GM19395 (cell line): ENCODE measurements around the gene HSPB7.
"Not testable (repeated sequence)": the region's sequence is repeated elsewhere in the genome, so short reads cannot be mapped to it uniquely, and the experiment has no call there.

Source experiments
- ATAC-seq: cut with Tn5 transposase; IDR thresholded peaks from one replicate; pipeline ENCODE4 v1.9.1; 2021; ENCODE audit warnings: mild to moderate bottlenecking, moderate library complexity; ENCODE audit not compliant: unreplicated experiment

Gene HSPB7

DNA sequence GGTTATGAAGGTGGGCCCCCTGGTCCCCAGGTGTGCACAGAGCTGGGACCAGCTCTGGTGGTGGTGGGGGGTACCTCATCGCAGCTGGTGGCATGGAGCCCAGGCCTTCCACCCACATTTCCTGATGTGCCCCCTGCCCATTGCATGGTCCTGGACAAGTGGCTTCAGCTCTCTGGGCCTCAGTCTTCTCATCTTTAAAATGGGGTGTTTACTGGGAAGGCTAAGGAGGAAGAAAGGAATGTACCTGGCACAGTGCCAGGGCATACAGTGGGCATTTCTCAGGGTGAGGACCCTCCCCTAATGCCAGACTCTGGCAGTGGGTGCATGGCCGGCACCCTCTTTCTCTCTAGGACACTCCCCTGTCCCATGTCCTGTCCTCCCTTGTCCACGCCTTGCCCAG is 33.2 kb upstream of the HSPB7 start:
- no peak for ATAC-seq

DNA sequence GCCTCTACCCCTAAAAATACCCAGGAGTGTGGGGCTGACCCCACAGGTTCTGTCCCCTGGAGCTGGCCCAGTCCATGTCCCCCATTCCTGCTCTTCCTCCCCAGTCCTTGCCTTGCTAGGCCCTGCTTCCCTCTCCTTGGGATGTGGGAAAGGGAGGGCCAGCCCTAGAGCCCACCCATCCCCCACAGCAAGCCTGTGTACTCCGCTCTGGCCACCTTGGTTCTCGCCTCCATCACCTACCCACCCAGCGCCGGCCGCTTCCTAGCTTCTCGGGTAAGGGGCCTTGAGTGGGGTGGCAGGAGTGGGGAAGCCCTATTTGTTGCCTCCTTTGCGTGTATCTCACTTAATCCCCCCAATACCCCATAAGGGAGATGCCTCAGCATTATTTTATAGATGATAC is 32.5 kb upstream of the HSPB7 start:
- ATAC-seq = no peak

DNA sequence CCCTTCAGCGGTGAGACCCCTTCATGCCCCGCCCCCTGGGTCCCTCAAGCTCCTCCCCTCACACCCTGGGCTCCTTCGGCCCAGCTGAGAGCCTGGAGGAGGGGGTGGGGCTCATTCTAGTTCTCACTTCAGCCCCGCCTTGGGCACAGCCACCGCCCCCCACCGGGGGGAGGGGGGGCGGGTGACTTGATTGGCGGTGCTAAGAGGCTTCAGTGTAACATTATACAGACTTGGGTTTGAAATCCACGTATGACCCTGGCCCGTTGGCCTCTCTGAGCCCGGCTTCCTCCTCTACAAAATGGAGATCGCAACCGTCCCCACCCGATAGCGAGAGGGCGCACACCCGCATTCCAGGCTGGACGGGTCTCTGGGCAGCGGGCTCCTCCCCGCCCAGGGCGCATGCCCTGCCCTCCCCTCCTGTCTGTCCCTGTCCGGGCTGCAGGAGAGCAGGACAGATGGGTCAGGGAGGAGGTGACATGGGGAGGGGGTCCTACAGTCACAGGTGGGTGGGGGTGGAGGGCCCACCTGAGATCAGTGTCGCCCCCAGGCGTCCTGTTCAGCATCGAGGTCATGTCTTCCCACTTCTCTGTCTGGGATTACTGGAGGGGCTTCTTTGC is 30.8 kb upstream of the HSPB7 start:
- ATAC-seq = no peak

DNA sequence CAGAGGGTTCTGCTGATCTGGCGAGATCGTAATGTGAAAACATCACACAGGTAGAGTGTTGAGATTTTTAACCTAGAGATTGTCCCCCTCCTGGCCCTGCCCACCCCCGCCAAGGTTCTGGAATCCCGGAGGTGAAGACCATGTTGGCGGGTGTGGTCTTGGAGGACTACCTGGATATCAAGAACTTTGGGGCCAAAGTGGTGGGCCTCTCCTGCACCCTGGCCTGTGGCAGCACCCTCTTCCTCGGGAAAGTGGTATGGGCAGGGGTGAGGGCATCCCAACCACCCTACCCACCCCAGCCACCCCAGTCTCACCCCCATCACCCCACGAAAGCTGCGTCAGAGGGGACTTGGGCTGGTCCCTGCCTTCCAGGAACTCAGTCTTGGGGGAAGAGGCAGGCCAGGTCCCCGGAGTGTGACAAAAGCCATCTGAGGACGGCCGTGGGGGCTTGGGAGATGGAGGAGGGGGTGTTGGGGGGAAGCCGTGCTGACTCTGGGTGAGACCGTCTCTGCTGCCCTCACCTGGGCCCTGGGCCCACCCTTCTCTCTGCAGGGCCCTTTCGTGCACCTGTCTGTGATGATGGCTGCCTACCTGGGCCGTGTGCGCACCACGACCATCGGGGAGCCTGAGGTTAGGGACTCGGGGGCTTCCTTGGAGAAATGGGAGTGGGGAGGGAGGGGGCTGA is 30.1 kb upstream of the HSPB7 start:
- ATAC-seq = no peak

DNA sequence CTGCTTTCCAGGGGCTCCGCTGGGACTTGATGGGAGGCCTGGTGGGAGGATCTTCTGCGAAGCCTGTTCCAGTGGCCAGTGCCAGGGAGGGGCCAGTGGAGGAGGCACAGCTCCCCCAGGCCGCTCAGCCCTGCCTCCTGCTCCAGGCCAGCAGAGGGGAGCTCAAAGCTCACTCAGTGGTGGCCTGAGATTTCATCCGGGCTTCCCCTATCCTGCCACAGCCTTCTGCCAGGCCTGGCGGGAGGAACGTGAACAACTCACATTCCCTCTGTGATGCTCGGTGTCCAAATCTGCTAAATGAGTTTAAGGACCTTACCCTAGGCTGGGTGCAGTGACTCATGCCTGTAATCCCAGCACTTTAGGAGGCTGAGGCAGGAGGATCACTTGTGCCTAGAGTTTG is 29.0 kb upstream of the HSPB7 start:
- no peak for ATAC-seq

DNA sequence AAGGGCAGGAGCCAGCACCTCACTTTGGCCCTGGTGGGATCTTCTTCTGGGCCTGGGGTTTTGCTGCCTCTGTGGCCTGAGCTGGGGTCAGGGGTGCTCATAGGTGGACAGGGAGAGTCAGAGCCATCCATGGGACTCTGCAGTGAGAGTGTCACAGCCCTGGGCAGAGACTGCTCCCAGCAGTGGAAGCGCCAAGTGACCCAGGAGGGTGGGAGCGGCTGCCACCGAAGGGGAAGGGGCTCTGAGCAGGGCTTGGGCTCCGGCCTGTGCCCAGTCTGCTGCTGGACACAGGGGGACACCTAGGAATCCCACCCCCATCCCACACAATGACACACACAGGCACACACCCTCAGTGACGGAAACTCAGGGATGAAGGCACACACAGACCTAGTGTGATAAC is 26.1 kb upstream of the HSPB7 start:
- no peak for ATAC-seq

DNA sequence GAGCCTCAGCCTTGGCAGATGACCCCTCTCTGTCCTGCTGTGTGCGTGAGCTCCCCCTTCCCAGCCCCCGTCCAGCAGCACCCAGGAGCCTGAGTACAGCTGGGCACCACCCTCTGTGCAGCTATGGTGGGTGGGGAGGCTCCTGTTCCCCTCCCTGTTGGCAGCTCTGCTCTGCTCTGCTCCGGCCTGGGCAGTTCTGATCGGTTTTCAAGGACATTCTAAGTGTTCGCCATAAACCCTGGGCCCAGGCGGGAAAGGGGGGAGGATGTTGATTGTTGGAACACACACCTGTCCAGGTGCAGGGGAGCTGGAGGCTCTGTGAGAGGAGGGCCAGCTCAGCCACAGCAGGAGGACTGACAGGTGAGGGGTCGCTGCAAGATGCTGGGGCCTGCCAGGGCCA is 25.7 kb upstream of the HSPB7 start, which contains the start of gene CLCNKB:
TSS of gene CLCNKB (plus strand) at position 262 of the 400 bp plus-strand sequence. CDS start 711 bp downstream, outside the sequence.
- no peak for ATAC-seq

DNA sequence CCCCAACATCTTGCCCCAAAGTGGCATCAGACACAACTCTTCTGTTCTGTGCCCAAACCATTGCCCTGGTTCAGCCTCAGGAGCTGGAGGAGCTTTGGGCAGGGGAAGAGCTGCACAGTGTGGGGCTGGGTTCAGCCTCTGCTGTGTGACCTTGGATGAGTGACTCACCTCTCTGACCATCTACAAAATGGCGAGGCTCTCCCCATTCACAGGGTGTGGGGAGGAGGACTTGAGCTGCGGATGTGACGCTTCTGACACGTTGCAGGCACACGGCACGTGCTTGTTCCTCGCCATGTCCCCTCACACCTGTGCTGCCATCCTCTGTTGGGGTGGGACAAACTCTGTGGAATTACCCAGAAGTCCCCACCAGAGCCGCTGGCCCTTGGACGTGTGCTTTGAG is 24.8 kb upstream of the HSPB7 start:
- not testable (repeated sequence) for ATAC-seq

DNA sequence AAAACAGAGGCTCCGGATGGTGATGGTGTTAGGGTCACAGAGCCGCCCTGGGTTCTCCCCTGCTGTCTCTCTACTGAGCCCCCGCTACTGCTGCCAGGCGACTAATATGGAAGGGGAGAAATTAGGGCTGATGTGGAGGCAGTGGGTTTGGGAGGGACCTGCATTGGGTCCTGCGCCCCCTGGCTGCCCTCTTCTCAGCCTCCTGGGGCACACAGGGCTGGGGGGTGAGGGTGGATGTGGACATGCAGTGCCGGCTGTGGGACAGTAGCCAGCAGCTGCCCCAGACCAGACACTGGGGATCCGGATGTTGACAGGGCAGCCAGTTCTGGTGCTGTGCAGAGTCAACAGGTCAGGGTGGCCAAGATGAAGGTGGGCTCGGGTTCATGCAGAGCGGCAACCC is 24.3 kb upstream of the HSPB7 start:
- ATAC-seq = no peak

DNA sequence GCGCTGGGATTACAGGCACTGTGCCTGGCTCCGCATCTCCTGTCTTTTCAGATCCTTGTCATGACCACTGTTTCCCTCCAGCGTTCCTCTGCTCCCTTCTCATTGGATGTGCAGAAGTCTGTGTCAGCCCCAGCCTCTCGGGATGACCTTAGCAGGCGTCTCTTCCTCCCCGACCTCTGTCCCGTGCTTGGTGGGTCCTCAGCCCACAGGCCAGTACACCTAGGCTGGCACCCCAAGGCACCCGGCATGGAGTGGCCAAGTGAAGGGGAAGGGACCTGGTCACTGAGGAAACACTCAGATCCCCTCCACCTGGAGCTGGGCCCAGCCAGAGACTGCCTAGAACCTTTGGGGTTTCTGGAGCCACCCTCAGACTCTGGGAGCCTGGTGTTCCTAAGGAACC is 23.4 kb upstream of the HSPB7 start:
- ATAC-seq = no peak

DNA sequence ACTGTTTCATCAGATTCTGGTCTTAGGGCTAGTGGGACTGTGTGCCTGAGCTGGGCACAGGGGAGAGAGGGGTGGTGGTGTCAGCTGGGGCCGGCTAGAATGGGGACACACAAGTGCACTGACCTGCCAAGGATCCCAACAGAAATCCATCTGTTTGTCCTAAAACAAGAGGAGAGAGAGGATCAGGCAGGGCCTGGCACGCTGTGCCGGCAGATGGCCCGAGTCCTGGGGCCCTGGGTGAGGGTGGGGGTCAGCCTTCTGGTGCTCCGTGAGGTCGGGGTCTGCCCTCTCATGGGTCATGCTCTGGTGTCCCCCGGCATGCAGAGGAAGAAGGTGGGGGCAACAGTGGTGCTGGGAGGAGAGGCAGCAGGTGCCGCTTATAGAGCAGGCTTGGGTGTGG is 22.0 kb upstream of the HSPB7 start:
- not testable (repeated sequence) for ATAC-seq

DNA sequence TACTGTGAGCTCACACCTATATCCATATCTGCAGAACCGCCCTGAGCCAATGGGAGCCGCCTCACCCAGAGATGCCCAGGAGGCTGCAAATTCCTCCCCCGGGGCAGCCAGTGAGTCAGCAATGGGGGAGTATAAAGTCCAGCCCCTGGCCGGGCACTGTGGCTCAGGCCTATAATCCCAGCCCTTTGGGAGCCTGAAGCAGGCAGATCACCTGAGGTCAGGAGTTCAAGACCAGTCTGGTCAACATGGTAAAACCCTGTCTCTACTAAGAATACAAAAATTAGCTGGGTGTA is 20.7 kb upstream of the HSPB7 start:
- ATAC-seq = no peak

DNA sequence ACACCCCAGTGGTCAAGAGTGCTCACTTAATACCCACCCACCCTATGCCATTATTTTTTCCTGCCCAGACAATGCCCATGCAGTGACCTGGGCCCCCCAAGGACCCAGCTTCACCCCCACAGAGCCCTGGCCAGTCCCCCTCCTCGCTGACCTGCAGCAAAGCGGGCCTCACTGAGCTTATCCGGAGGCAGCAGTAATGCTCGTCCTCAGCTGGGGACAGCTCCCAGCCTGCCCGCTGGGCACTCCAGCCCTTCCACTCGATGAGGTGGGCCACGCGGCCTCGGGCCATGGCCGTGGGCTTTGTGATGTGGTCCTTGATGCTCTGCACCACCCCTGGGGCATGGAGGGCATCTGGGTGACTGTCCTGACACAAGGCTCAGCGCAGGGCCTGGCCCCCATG is 18.6 kb upstream of the HSPB7 start:
- not testable (repeated sequence) for ATAC-seq

DNA sequence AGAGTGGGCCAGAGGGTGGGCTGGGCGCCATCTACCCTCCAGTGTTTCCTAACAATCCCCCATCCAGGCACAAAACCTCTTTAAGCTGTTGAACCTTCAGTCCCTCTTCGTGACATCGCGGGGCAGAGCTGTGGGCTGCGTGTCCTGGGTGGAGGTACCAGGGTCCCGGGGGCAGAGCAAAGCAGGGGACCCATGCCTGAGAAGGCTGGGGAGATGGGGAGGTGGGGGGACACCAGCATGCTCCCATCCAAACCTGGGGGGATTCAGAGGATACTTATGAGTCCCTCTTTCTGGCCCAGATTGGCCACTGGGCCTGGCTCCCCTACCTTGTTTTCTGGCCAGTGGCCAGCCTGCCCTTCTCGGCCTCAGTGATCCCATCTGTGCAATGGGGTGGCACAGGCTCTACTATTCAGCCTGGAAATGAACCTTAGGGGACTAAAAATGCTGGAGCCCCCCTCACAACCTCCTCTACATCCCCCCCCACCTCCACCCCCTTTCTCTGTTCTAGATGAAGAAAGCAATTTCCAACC is 15.3 kb upstream of the HSPB7 start:
- not testable (repeated sequence) for ATAC-seq

DNA sequence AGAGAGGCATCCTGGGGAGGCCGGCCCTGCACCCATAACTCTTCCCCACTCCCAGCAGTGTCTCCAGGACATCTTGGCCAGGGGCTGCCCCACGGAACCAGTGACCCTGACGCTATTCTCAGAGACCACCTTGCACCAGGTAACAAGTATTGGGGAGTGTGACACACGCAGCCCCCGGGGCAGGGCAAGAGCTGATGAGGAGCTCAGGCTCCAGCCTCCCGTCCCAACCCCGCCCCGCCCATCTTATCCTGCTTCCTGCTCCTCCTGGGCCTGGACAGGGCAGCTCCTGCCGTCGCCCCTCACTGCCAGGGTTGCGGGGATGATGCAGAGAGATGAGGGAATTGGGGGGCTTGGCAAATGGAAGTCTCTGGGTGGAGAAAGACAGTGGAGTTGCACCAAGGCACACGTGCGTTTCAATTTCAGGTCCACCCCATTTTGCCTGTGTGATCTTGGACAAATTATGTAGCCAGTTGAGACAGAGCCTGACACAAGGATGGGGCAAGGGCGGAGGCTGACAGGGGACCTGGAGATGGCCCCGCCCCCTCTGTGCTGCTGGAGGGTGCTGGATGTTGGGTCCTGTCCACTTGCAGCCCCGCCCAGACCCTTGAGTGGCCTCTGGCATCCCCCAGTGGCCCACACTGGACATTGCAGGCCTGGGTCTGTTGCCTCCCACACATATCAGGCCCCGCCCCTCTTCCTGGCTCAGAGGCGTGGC is 14.7 kb upstream of the HSPB7 start:
- no peak for ATAC-seq

DNA sequence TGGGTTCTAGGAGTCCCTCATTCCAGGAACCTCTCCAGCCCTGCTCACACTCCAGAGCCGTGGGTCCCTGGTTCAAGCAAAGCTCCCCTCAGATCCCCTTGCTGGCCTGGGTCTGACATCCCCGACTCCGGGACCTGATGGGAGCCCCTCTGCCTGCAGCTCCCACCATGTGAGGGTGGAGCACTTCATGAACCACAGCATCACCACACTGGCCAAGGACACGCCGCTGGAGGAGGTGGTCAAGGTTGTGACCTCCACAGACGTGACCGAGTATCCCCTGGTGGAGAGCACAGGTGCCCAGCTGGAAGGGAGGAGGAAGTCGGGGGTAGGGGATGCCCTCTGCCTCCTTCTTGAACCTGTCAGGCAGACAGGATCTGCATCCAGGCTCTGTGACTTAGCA is 13.7 kb upstream of the HSPB7 start:
- ATAC-seq = no peak

DNA sequence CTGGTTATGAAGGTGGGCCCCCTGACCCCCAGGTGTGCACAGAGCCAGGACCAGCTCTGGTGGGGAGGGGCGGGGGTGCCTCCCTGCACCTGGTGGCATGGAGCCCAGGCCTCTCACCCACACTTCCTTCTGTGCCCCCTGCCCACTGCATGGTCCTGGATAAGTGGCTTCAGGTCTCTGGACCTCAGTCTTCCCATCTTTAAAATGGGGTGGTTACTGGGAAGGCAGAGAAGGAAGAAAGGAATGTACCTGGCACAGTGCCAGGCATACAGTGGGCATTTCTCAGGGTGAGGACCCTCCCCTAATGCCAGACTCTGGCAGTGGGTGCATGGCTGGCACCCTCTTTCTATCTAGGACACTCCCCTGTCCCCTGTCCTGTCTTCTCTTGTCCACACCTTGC is 11.4 kb upstream of the HSPB7 start:
- no peak for ATAC-seq

DNA sequence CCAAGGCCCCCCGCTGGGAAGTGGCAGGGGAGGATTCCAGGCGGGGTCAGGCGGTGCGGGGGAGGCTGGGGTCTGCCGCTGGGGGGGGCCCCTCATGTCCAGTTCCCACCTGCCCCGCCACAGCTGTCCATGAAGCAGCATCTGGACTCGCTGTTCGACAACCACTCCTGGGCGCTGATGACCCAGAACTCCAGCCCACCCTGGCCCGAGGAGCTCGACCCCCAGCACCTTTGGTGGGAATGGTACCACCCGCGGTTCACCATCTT is 11.1 kb upstream of the HSPB7 start:
- not testable (repeated sequence) for ATAC-seq

DNA sequence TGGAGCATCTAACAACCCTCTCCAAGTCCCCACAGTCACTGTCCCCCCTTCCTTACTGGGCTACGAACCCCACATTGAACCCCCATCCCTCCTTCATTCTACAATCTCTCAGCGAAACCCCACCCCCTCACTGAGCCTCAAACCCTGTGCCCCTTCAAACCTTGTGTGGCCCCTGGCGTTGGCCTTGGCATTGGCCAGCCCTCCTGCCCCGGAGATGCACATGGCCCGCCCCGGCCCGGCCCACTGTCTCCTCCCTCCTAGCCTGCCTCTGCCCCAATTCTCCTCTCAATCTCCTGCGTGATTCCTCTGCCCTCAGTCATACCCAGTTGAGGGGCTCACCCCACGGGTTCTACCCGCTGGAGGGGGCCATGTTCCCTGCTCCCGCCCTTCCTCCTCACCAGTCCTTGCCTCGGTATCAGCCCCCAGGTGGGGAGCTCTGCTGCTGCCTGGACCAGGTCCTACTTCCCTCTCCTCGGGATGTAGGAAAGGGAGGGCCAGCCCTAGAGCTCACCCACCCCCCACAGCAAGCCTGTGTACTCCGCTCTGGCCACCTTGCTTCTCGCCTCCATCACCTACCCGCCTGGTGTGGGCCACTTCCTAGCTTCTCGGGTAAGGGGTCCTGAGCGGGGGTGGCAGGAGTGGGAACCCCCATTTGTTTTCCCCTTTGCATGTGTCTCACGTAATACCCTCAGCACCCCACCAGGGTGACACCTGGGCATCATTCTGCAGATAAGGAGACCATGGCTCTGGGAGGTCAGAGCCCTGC is 10.6 kb upstream of the HSPB7 start:
- no peak for ATAC-seq

DNA sequence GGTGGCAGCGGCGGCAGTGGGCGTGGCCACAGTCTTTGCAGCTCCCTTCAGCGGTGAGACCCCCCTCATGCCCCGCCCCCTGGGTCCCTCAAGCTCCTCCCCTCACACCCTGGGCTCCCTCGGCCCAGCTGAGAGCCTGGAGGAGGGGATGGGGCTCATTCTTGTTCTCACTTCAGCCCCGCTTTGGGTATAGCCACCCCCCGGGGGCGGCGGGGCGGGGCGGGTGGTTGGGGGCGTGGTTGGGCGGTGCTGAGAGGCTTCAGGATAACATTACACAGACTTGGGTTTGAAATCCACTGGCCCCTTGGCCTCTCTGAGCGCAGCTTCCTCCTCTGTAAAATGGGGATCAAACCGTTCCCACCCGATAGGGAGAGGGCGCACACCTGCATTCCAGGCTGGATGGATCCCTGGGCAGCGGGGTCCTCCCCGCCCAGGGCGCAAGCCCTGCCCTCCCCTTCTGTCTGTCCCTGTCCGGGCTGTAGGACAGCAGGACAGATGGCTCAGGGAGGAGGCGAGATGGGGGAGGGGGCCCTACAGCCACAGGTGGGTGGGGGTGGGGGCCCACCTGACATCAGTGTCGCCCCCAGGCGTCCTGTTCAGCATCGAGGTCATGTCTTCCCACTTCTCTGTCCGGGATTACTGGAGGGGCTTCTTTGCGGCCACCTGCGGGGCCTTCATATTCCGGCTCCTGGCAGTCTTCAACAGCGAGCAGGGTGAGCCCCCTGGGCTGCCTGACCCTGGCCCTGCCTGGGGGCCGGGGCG is 9.1 kb upstream of the HSPB7 start:
- no peak for ATAC-seq

DNA sequence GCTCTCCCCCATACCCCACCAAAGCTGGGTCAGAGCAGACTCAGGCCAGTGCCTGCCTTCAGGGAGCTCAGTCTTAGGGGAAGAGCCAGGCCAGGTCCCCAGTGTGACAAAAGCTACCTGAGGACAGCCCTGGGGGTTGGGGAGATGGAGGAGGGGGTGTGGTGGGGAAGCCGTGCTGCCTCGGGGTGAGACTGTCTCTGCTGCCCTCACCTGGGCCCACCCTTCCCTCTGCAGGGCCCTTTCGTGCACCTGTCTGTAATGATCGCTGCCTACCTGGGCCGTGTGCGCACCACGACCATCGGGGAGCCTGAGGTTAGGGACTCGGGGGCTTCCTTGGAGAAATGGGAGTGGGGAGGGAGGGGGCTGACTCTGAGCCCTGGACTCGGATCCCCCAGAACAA is 8.5 kb upstream of the HSPB7 start:
- ATAC-seq = not testable (repeated sequence)
